ENCODE measurements around the gene LAMC3.
A peak's percentile ranks its signal among the peaks of the same experiment; 100 is the strongest.
"Not testable (repeated sequence)": the region's sequence is repeated elsewhere in the genome, so short reads cannot be mapped to it uniquely, and the experiment has no call there.

The LAMC3 gene

DNA sequence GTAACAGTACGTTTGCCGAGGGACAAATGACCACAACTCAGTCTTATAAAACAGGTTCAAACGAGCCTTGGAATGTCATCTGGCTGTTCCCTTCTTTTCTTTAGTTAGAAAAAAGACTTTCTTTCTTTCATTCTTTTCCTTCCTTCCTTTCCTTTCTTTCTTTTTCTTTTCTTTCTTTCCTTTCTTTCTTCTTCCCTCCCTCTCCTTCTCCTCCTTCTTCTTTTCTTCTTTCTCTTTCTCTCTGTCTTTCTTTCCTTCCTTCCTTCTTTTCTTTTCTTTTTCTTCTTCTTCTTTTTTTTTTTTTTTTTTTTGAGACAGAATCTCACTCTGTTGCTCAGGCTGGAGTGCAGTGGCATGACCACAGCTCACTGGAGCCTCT lies 9.7 kb upstream of the LAMC3 start:
- CTCF ChIA-PET: interaction anchor here (1.0 to 8.3 kb wide), 11 partner anchors 10 to 233 kb away, joined by 3 to 123 read pairs (median 4); no protein-coding TSS in a partner anchor
- H3K27me3 ChIP-seq (replicated peaks in 2 of 5; ENCODE audit: control insufficient read depth in 4 of 5, insufficient read depth in 5 of 5, low read length in 4 of 5): peaks cover 0 to 16% (median 0%) of the 10 kb centered on the region in 5 experiments
- POLR2A ChIA-PET: no interaction called here
- H3K4me1 ChIP-seq (ENCODE audit: control extremely low read depth in 1 of 4, control insufficient read depth in 4 of 4, insufficient read depth in 4 of 4, low read length in 3 of 4): peaks cover 0 to 15% (median 8%) of the 10 kb centered on the region in 4 experiments
- H3K4me3 ChIP-seq (ENCODE audit: control insufficient read depth in 1 of 7, extremely low read depth in 1 of 7, insufficient read depth in 4 of 7, low read depth in 2 of 7, low read length in 6 of 7): no peak overlapping the region
- no peak overlapping the region for H3K27ac ChIP-seq (ENCODE audit: insufficient read depth in 1 of 2, low read depth in 1 of 2, low read length in 2 of 2, poor library complexity in 1 of 2, severe bottlenecking in 2 of 2)
- no peak for DNase-seq
- WGBS (ENCODE audit: insufficient coverage): 84% methylated on average over 3 of the region's 3 CpGs
- no peaks in the 10 kb centered on the region for H3K36me3 ChIP-seq (ENCODE audit: control insufficient read depth in 4 of 4, insufficient read depth in 4 of 4, low read length in 3 of 4)
- H3K9me3 ChIP-seq (ENCODE audit: control extremely low read depth in 1 of 5, control insufficient read depth in 4 of 5, insufficient read depth in 2 of 5, low read depth in 1 of 5, low read length in 4 of 5): peaks cover 0 to 5% (median 0%) of the 10 kb centered on the region in 5 experiments

- H3K9me3 ChIP-seq (ENCODE audit: control extremely low read depth in 1 of 5, control insufficient read depth in 4 of 5, insufficient read depth in 2 of 5, low read depth in 1 of 5, low read length in 4 of 5); H3K36me3 ChIP-seq (ENCODE audit: control insufficient read depth in 4 of 4, insufficient read depth in 4 of 4, low read length in 3 of 4); H3K4me1 ChIP-seq (ENCODE audit: control extremely low read depth in 1 of 4, control insufficient read depth in 4 of 4, insufficient read depth in 4 of 4, low read length in 3 of 4); DNase-seq; POLR2A ChIA-PET; H3K4me3 ChIP-seq (ENCODE audit: control insufficient read depth in 1 of 7, extremely low read depth in 1 of 7, insufficient read depth in 4 of 7, low read depth in 2 of 7, low read length in 6 of 7); H3K27ac ChIP-seq (ENCODE audit: insufficient read depth in 1 of 2, low read depth in 1 of 2, low read length in 2 of 2, poor library complexity in 1 of 2, severe bottlenecking in 2 of 2): not testable (repeated sequence)
- WGBS (ENCODE audit: insufficient coverage): 94% methylated on average over 7 of the region's 9 CpGs
- CTCF ChIA-PET: interaction anchor here (0.7 to 8.3 kb wide), 4 partner anchors 8 to 302 kb away, joined by 3 to 123 read pairs (median 3); no protein-coding TSS in a partner anchor
- H3K27me3 ChIP-seq (replicated peaks in 2 of 5; ENCODE audit: control insufficient read depth in 4 of 5, insufficient read depth in 5 of 5, low read length in 4 of 5): peaks cover 0 to 16% (median 0%) of the 10 kb centered on the region in 5 experiments
These were observed 8.4 kb upstream of the LAMC3 start for GRCh38 chr9:131000526-131000925.

- ChIA-PET POLR2A (no interaction called here), CTCF (interaction anchor here (0.8 to 8.3 kb wide), 3 partner anchors 19 to 302 kb away, joined by 3 to 123 read pairs (median 3); no protein-coding TSS in a partner anchor)
- WGBS (ENCODE audit: insufficient coverage): 84% methylated on average over 3 of the region's 3 CpGs
- Histone ChIP-seq H3K4me1 (ENCODE audit: control extremely low read depth in 1 of 4, control insufficient read depth in 4 of 4, insufficient read depth in 4 of 4, low read length in 3 of 4) (no peaks in the 10 kb centered on the region), H3K36me3 (ENCODE audit: control insufficient read depth in 4 of 4, insufficient read depth in 4 of 4, low read length in 3 of 4) (no peaks in the 10 kb centered on the region), H3K27ac (ENCODE audit: insufficient read depth in 1 of 2, low read depth in 1 of 2, low read length in 2 of 2, poor library complexity in 1 of 2, severe bottlenecking in 2 of 2) (no peak overlapping the region), H3K4me3 (ENCODE audit: control insufficient read depth in 1 of 7, extremely low read depth in 1 of 7, insufficient read depth in 4 of 7, low read depth in 2 of 7, low read length in 6 of 7) (no peak overlapping the region), H3K27me3 (replicated peaks in 2 of 5; ENCODE audit: control insufficient read depth in 4 of 5, insufficient read depth in 5 of 5, low read length in 4 of 5) (peaks cover 0 to 16% (median 0%) of the 10 kb centered on the region in 5 experiments), H3K9me3 (ENCODE audit: control extremely low read depth in 1 of 5, control insufficient read depth in 4 of 5, insufficient read depth in 2 of 5, low read depth in 1 of 5, low read length in 4 of 5) (peaks cover 0 to 9% (median 0%) of the 10 kb centered on the region in 5 experiments)
- DNase-seq: no peak
These were observed 8.0 kb upstream of the LAMC3 start for GRCh38 chr9:131001021-131001420.

DNA sequence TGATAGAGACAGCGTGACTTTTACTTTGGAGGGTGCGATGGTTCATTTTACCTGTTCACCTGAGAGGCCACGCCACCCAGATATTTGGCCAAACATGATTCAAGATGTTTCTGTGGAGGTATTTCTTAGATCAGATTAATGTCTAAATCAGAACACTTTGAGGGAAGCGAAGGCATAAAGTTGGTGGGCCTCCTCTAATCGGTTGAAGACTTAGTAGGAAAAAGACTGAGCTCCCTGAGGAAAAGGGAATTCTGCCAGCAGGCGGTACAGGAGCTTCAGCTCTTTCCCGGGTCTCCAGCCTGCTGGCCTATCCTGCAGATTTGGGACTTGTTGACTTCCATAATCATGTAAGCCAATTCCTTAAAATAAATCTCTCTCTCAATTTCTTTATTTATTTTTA lies 7.0 kb upstream of the LAMC3 start:
- ChIA-PET CTCF (interaction anchor here (1.7 to 8.3 kb wide), 3 partner anchors 9 to 135 kb away, joined by 4 to 123 read pairs (median 6); no protein-coding TSS in a partner anchor), POLR2A (no interaction called here)
- Histone ChIP-seq H3K36me3 (ENCODE audit: control insufficient read depth in 4 of 4, insufficient read depth in 4 of 4, low read length in 3 of 4) (no peaks in the 10 kb centered on the region), H3K4me3 (ENCODE audit: control insufficient read depth in 1 of 7, extremely low read depth in 1 of 7, insufficient read depth in 4 of 7, low read depth in 2 of 7, low read length in 6 of 7) (no peak overlapping the region), H3K27me3 (replicated peaks in 2 of 5; ENCODE audit: control insufficient read depth in 4 of 5, insufficient read depth in 5 of 5, low read length in 4 of 5) (peaks cover 0 to 19% (median 0%) of the 10 kb centered on the region in 5 experiments), H3K27ac (ENCODE audit: insufficient read depth in 1 of 2, low read depth in 1 of 2, low read length in 2 of 2, poor library complexity in 1 of 2, severe bottlenecking in 2 of 2) (no peak overlapping the region), H3K4me1 (ENCODE audit: control extremely low read depth in 1 of 4, control insufficient read depth in 4 of 4, insufficient read depth in 4 of 4, low read length in 3 of 4) (no peaks in the 10 kb centered on the region), H3K9me3 (ENCODE audit: control extremely low read depth in 1 of 5, control insufficient read depth in 4 of 5, insufficient read depth in 2 of 5, low read depth in 1 of 5, low read length in 4 of 5) (peaks cover 0 to 9% (median 0%) of the 10 kb centered on the region in 5 experiments)
- WGBS (ENCODE audit: insufficient coverage): 98% methylated on average over 5 of the region's 7 CpGs
- no peak for DNase-seq

- peaks cover 0 to 5% (median 3%) of the 10 kb centered on the region in 4 experiments for H3K4me1 ChIP-seq (ENCODE audit: control extremely low read depth in 1 of 4, control insufficient read depth in 4 of 4, insufficient read depth in 4 of 4, low read length in 3 of 4)
- POLR2A ChIA-PET: no interaction called here
- H3K9me3 ChIP-seq (ENCODE audit: control extremely low read depth in 1 of 5, control insufficient read depth in 4 of 5, insufficient read depth in 2 of 5, low read depth in 1 of 5, low read length in 4 of 5): peaks cover 0 to 9% (median 0%) of the 10 kb centered on the region in 5 experiments
- H3K4me3 ChIP-seq (ENCODE audit: control insufficient read depth in 1 of 7, extremely low read depth in 1 of 7, insufficient read depth in 4 of 7, low read depth in 2 of 7, low read length in 6 of 7): no peak overlapping the region
- DNase-seq: no peak
- CTCF ChIA-PET: interaction anchor here (1.0 kb wide), 1 partner anchor 14 kb away, joined by 3 read pairs; no protein-coding TSS in a partner anchor
- no peak overlapping the region for H3K27ac ChIP-seq (ENCODE audit: insufficient read depth in 1 of 2, low read depth in 1 of 2, low read length in 2 of 2, poor library complexity in 1 of 2, severe bottlenecking in 2 of 2)
- no peaks in the 10 kb centered on the region for H3K36me3 ChIP-seq (ENCODE audit: control insufficient read depth in 4 of 4, insufficient read depth in 4 of 4, low read length in 3 of 4)
- 80% methylated on average over 1 of the region's 4 CpGs for WGBS (ENCODE audit: insufficient coverage)
- peaks cover 0 to 41% (median 11%) of the 10 kb centered on the region in 5 experiments for H3K27me3 ChIP-seq (replicated peaks in 2 of 5; ENCODE audit: control insufficient read depth in 4 of 5, insufficient read depth in 5 of 5, low read length in 4 of 5)
These were observed 2.4 kb upstream of the LAMC3 start for GRCh38 chr9:131006601-131007000.

DNA sequence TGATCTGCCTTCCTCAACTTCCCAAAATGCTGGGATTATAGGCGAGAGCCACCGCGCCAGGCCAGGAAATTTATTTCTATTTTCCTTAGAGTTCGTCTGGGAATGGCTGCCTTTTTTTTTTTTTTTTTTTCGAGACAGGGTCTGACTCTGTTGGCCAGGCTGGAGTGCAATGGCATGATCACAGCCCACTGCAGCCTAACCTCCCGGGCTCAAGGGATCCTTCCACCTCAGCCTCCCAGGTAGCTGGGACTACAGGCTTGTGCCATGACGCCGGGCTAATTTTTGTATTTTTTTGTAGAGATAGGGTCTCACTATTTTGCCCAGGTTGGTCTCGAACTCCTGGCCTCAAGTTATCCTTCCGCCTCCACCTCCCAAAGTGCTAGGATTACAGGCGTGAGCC lies 888 bp upstream of the LAMC3 start:
- H3K27ac ChIP-seq (ENCODE audit: insufficient read depth in 1 of 2, low read depth in 1 of 2, low read length in 2 of 2, poor library complexity in 1 of 2, severe bottlenecking in 2 of 2): no peak overlapping the region
- POLR2A ChIA-PET: no interaction called here
- H3K4me3 ChIP-seq (ENCODE audit: control insufficient read depth in 1 of 7, extremely low read depth in 1 of 7, insufficient read depth in 4 of 7, low read depth in 2 of 7, low read length in 6 of 7): no peak overlapping the region
- H3K36me3 ChIP-seq (ENCODE audit: control insufficient read depth in 4 of 4, insufficient read depth in 4 of 4, low read length in 3 of 4): no peaks in the 10 kb centered on the region
- H3K9me3 ChIP-seq (ENCODE audit: control extremely low read depth in 1 of 5, control insufficient read depth in 4 of 5, insufficient read depth in 2 of 5, low read depth in 1 of 5, low read length in 4 of 5): peaks cover 0 to 9% (median 0%) of the 10 kb centered on the region in 5 experiments
- WGBS (ENCODE audit: insufficient coverage): 89% methylated on average over 4 of the region's 11 CpGs
- DNase-seq: no peak
- CTCF ChIA-PET: interaction anchor here (1.2 to 5.3 kb wide), 2 partner anchors 8 to 39 kb away, joined by 3 to 19 read pairs; no protein-coding TSS in a partner anchor
- peaks cover 0 to 5% (median 3%) of the 10 kb centered on the region in 4 experiments for H3K4me1 ChIP-seq (ENCODE audit: control extremely low read depth in 1 of 4, control insufficient read depth in 4 of 4, insufficient read depth in 4 of 4, low read length in 3 of 4)
- peaks cover 0 to 47% (median 11%) of the 10 kb centered on the region in 5 experiments for H3K27me3 ChIP-seq (replicated peaks in 2 of 5; ENCODE audit: control insufficient read depth in 4 of 5, insufficient read depth in 5 of 5, low read length in 4 of 5)

GRCh38 chr9:131008563-131008908 lies 438 bp upstream of the LAMC3 start:
- peaks cover 0 to 5% (median 3%) of the 10 kb centered on the region in 4 experiments for H3K4me1 ChIP-seq (ENCODE audit: control extremely low read depth in 1 of 4, control insufficient read depth in 4 of 4, insufficient read depth in 4 of 4, low read length in 3 of 4)
- H3K9me3 ChIP-seq (ENCODE audit: control extremely low read depth in 1 of 5, control insufficient read depth in 4 of 5, insufficient read depth in 2 of 5, low read depth in 1 of 5, low read length in 4 of 5): peaks cover 0 to 9% (median 0%) of the 10 kb centered on the region in 5 experiments
- peak overlapping the region in 4 of 7 experiments; percentile 5 to 59 (median 26) for H3K4me3 ChIP-seq (ENCODE audit: control insufficient read depth in 1 of 7, extremely low read depth in 1 of 7, insufficient read depth in 4 of 7, low read depth in 2 of 7, low read length in 6 of 7)
- CTCF ChIA-PET: interaction anchor here (1.2 to 5.3 kb wide), 2 partner anchors 9 to 38 kb away, joined by 3 to 19 read pairs; no protein-coding TSS in a partner anchor
- H3K27ac ChIP-seq (ENCODE audit: insufficient read depth in 1 of 2, low read depth in 1 of 2, low read length in 2 of 2, poor library complexity in 1 of 2, severe bottlenecking in 2 of 2): no peak overlapping the region
- H3K27me3 ChIP-seq (replicated peaks in 2 of 5; ENCODE audit: control insufficient read depth in 4 of 5, insufficient read depth in 5 of 5, low read length in 4 of 5): peaks cover 0 to 47% (median 11%) of the 10 kb centered on the region in 5 experiments
- DNase-seq: no peak
- no peaks in the 10 kb centered on the region for H3K36me3 ChIP-seq (ENCODE audit: control insufficient read depth in 4 of 4, insufficient read depth in 4 of 4, low read length in 3 of 4)
- 55% methylated on average over 8 of the region's 8 CpGs for WGBS (ENCODE audit: insufficient coverage)
- POLR2A ChIA-PET: no interaction called here

Data from common myeloid progenitor, CD34-positive (primary cell).